Upper lobe of left lung (tissue), 4 donors: ENCODE data around the gene GTSE1.

Experiments used
- POLR2A ChIP-seq, 4 donors: fragments of 450-650 bp; IDR thresholded peaks; one replicate each; pipeline ENCODE4 v1.5.1; 2016 to 2017; ENCODE audit warnings: antibody characterized with exemption in 4 of 4, mild to moderate bottlenecking in 2 of 4
- TF ChIP-seq, protein P1 (sequence below), 6 experiments: fragments of 450-650 bp in 4 of 6; fragments of 200-600 bp in 2 of 6; sonication (generic) in 2 of 6; IDR thresholded peaks; one replicate each; pipeline ENCODE4 v1.5.1; 2016 to 2019; ENCODE audit warnings: antibody characterized with exemption in 6 of 6

DNA sequence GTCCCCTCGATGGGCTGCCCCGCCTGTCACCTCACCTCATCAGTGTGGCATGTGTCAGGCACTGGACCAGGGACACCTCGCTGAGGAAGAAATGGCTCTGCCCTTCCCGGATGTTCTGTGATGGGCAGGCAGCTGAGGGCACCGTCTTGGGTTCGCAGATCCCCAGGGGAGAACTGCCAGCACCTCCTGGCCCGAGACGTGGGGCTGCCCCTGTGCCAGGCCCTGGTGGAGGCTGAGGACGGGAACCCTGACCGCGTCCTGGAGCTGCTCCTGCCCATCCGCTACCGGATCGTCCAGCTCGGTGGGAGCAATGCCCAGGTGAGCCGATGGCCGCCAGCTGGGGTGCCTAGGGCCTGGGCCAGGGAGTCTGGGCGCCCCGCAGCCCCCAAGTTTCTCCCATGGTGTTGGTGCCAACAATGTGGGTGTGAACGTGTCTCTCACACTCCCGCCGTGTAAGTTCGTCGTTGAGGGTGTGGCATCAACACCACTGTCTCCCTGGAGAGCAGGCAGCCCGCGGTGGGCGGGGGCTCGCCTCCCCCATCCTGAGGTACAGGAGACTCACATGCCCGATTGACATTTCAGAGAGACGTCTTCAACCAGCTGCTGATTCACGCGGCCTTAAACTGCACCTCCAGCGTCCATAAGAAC, 7.3 kb upstream of the GTSE1 start:
- TF ChIP-seq, protein P1, sequence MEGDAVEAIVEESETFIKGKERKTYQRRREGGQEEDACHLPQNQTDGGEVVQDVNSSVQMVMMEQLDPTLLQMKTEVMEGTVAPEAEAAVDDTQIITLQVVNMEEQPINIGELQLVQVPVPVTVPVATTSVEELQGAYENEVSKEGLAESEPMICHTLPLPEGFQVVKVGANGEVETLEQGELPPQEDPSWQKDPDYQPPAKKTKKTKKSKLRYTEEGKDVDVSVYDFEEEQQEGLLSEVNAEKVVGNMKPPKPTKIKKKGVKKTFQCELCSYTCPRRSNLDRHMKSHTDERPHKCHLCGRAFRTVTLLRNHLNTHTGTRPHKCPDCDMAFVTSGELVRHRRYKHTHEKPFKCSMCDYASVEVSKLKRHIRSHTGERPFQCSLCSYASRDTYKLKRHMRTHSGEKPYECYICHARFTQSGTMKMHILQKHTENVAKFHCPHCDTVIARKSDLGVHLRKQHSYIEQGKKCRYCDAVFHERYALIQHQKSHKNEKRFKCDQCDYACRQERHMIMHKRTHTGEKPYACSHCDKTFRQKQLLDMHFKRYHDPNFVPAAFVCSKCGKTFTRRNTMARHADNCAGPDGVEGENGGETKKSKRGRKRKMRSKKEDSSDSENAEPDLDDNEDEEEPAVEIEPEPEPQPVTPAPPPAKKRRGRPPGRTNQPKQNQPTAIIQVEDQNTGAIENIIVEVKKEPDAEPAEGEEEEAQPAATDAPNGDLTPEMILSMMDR (IDR thresholded peaks at IDR 0.05) = no peak
- TF ChIP-seq POLR2A (IDR thresholded peaks at IDR 0.05) = no peak
